Measurements from ENCODE around the gene SPAAR. TPM values are rescaled to one million over a fixed set of nuclear protein-coding genes. Genes with fewer than 3 reads are reported as not detected.

SPAAR gene
- total RNA-seq, 1 experiment from 2014 or later, result 0.72 TPM

DNA sequence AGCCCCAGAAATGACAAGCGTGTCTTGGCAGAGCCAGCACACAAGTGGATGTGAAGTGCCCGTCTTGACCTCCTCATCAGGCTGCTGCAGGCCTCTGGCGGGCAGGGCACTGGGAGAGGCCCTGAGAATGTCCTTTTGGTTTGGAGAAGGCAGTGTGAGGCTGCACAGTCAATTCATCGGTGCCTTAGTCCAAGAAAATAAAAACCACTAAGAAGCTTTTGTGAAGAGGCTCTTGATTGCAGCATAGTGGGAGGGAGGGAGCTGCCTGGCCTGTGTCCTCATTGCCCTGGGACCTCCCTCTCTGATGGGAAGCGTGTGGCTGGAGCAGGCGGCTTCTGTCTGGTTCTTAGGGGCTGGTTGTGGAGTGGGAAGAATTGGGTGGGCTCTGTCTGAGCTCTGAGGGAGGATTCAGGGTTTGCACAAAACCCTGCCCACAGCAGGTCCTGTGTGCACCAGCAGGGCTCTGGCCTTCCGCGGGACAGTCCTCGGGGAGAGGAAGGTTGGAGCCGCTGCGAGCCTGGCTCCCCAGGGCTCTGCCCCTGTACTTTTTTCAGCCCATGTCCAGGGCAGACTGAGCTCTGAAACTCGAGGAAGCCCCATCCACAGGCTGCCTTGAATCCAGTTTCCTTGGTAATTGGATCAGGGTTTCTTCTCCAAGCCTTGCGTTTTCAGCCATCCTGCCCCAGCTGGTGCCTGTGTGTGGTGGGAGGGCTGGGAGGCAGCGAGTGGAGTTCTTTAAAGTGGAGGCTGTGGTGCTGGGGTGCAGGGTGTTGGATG, 2.2 kb upstream of the SPAAR start:
- BruUV-seq (replicated peaks), result TSS peak; percentile 44
- Histone ChIP-seq H3K9me2 (ENCODE audit: insufficient read depth) (no peaks in the 10 kb centered on the region), H3K9me3 (ENCODE audit: insufficient read depth, low read depth) (no peaks in the 10 kb centered on the region), H3K4me2 (peak overlapping the region; percentile 78), H3K27ac (peak overlapping the region; percentile 95), H3K27me3 (ENCODE audit: insufficient read depth, low read depth) (no peaks in the 10 kb centered on the region), H3K4me1 (replicated peaks; ENCODE audit: insufficient read depth) (peaks cover 70% of the 10 kb centered on the region), H3F3A (ENCODE audit: insufficient read depth, low read depth) (peaks cover 34% of the 10 kb centered on the region), H4K20me1 (ENCODE audit: insufficient read depth) (no peaks in the 10 kb centered on the region), H2AFZ (no peak overlapping the region), H3K36me3 (ENCODE audit: low read depth) (no peaks in the 10 kb centered on the region), H3K4me3 (0 out of 2 replicates have a peak overlapping the region, but pooled peaks have one; percentile 5), H3K79me2 (ENCODE audit: low read depth) (no peaks in the 10 kb centered on the region)
- TF ChIP-seq EZH2 (IDR thresholded peaks at IDR 0.05; ENCODE audit: low read depth), result no peak
- TF ChIP-seq, protein P1, sequence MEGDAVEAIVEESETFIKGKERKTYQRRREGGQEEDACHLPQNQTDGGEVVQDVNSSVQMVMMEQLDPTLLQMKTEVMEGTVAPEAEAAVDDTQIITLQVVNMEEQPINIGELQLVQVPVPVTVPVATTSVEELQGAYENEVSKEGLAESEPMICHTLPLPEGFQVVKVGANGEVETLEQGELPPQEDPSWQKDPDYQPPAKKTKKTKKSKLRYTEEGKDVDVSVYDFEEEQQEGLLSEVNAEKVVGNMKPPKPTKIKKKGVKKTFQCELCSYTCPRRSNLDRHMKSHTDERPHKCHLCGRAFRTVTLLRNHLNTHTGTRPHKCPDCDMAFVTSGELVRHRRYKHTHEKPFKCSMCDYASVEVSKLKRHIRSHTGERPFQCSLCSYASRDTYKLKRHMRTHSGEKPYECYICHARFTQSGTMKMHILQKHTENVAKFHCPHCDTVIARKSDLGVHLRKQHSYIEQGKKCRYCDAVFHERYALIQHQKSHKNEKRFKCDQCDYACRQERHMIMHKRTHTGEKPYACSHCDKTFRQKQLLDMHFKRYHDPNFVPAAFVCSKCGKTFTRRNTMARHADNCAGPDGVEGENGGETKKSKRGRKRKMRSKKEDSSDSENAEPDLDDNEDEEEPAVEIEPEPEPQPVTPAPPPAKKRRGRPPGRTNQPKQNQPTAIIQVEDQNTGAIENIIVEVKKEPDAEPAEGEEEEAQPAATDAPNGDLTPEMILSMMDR (conservative IDR thresholded peaks at IDR 0.05), result no peak
- CTCF ChIA-PET, result no interaction called here
- DNase-seq, result no peak
- POLR2A ChIA-PET (ENCODE audit: unreplicated experiment), result interaction anchor here (0.5 to 1.4 kb wide), 2 partner anchors 17 to 45 kb away, joined by 3 to 4 read pairs; no protein-coding TSS in a partner anchor
- intact Hi-C loops (cut with micrococcal nuclease; ENCODE audit: unreplicated experiment), result loop anchor here (2.0 to 5.0 kb wide), 3 partner anchors 42 to 250 kb away; partner anchors contain the start of genes CCDC107, FAM221B, RMRP and TMEM8B

GRCh38 chr9:35907711-35908503, 1.4 kb upstream of the SPAAR start:
- no peaks in the 10 kb centered on the region for H3K27me3 ChIP-seq (ENCODE audit: insufficient read depth, low read depth)
- peak overlapping the region; percentile 95 for H3K27ac ChIP-seq
- intact Hi-C loops (cut with micrococcal nuclease; ENCODE audit: unreplicated experiment), result loop anchor here (2.0 to 5.0 kb wide), 3 partner anchors 41 to 251 kb away; partner anchors contain the start of genes CCDC107, FAM221B, RMRP and TMEM8B
- H3K9me3 ChIP-seq (ENCODE audit: insufficient read depth, low read depth), result no peaks in the 10 kb centered on the region
- H2AFZ ChIP-seq, result peak overlapping the region; percentile 59; the same call in 1 of the 2 replicates
- TF ChIP-seq, protein P1 (conservative IDR thresholded peaks at IDR 0.05), result no peak
- no peak for TF ChIP-seq EZH2 (IDR thresholded peaks at IDR 0.05; ENCODE audit: low read depth)
- peaks cover 34% of the 10 kb centered on the region for H3F3A ChIP-seq (ENCODE audit: insufficient read depth, low read depth)
- H3K4me1 ChIP-seq (replicated peaks; ENCODE audit: insufficient read depth), result peaks cover 70% of the 10 kb centered on the region
- no peaks in the 10 kb centered on the region for H4K20me1 ChIP-seq (ENCODE audit: insufficient read depth)
- POLR2A ChIA-PET (ENCODE audit: unreplicated experiment), result interaction anchor here (0.6 to 1.4 kb wide), 2 partner anchors 17 to 811 kb away, joined by 4 read pairs; no protein-coding TSS in a partner anchor
- no peaks in the 10 kb centered on the region for H3K9me2 ChIP-seq (ENCODE audit: insufficient read depth)
- DNase-seq, result peak; percentile 69 to 81
- CTCF ChIA-PET, result no interaction called here
- no peaks in the 10 kb centered on the region for H3K36me3 ChIP-seq (ENCODE audit: low read depth)
- H3K79me2 ChIP-seq (ENCODE audit: low read depth), result no peaks in the 10 kb centered on the region
- H3K4me2 ChIP-seq, result peak overlapping the region; percentile 78
- no TSS peak for BruUV-seq (replicated peaks)
- H3K4me3 ChIP-seq, result peak overlapping the region; percentile 35; the same call in 1 of the 2 replicates

DNA sequence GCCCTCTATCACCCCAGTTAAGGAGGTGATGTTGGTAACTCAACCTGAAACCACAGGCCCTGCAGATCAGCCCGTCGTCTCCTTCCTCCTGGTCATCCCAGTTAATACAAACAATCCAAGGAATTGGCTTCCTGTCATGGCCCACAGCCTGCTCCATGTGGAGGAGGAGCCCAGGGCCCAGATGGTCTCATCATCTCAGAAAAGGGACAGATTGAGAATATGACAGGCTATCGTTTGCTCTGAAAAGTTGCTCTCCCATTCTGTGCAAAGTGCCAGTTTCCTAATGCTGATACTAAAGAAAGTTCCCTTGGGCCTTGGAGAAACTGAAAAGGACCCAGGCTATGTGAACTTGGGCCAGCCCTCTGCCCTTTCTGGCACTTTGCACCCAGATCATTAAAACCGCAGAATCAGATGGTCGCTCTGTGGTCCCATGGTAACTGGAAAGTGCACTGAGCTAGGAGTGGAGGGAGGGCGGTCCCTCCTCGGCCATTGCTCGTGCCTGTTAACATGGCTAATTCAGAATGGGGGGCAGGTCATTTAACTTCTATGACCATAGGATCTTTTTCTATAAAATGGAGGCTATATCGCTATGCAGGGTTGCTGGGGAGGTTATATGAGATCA, 675 bp upstream of the SPAAR start:
- POLR2A ChIA-PET (ENCODE audit: unreplicated experiment), result interaction anchor here (0.5 to 0.6 kb wide), 2 partner anchors 36 to 812 kb away, joined by 4 to 8 read pairs; no protein-coding TSS in a partner anchor
- CTCF ChIA-PET, result no interaction called here
- intact Hi-C loops (cut with micrococcal nuclease; ENCODE audit: unreplicated experiment), result loop anchor here (5.0 kb wide), 1 partner anchor 251 kb away; the partner anchor contains the start of genes CCDC107 and RMRP
- Histone ChIP-seq H3K9me2 (ENCODE audit: insufficient read depth) (no peaks in the 10 kb centered on the region), H3K4me1 (replicated peaks; ENCODE audit: insufficient read depth) (peaks cover 67% of the 10 kb centered on the region), H3K9me3 (ENCODE audit: insufficient read depth, low read depth) (no peaks in the 10 kb centered on the region), H3F3A (ENCODE audit: insufficient read depth, low read depth) (peaks cover 34% of the 10 kb centered on the region), H3K4me2 (peak overlapping the region; percentile 78), H2AFZ (peak overlapping the region; percentile 59; the same call in 1 of the 2 replicates), H3K4me3 (peak overlapping the region; percentile 35; the same call in 1 of the 2 replicates), H3K79me2 (ENCODE audit: low read depth) (no peaks in the 10 kb centered on the region), H3K36me3 (ENCODE audit: low read depth) (no peaks in the 10 kb centered on the region), H3K27ac (peak overlapping the region; percentile 95), H3K27me3 (ENCODE audit: insufficient read depth, low read depth) (no peaks in the 10 kb centered on the region), H4K20me1 (ENCODE audit: insufficient read depth) (no peaks in the 10 kb centered on the region)
- no peak for TF ChIP-seq EZH2 (IDR thresholded peaks at IDR 0.05; ENCODE audit: low read depth)
- TF ChIP-seq, protein P1 (conservative IDR thresholded peaks at IDR 0.05), result no peak
- DNase-seq, result no peak
- TSS peak; percentile 39 for BruUV-seq (replicated peaks)
